ENCODE measurements around the gene HELZ2.

DNA sequence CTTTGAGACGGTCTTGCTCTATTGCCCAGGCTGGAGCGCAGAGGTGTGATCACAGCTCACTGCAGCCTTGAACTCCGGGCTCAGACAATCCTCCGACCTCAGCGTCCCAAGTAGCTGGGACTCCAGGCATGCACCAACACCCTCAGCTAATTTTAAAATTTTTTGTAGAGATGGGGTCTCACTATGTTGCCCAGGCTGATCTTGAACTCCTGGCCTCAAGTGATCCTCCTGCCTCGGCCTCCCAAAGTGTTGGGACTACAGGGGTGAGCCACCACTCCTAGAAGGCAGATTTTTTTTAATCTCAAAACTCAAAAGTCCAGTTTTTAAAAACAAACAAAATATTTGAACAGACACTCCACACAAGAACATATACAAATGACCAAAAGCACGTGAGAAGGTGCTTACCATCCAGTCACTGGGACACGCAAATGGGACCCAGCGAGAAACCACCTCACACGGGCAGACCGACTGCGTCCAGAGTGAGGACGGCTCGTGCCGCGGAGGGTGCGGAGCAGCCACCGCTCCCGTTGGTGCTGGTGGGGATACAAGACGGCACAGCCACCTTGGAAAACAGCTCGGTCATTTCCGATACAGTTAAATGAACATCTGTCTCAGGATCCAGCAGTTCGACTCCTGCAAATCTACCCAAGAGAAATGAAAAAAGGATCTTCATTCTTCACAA is 8.5 kb upstream of the HELZ2 start:
- TF ChIP-seq NR2C2 (CRISPR knock-in tag; IDR thresholded peaks at IDR 0.05) (no peak), FOXJ3 (CRISPR knock-in tag; IDR thresholded peaks at IDR 0.05; ENCODE audit: borderline replicate concordance) (no peak), ETV6 (CRISPR knock-in tag; IDR thresholded peaks at IDR 0.05) (no peak), ZNF416 (CRISPR knock-in tag; IDR thresholded peaks at IDR 0.05) (no peak), RELA (CRISPR knock-in tag; IDR thresholded peaks at IDR 0.05; ENCODE audit: borderline replicate concordance) (no peak), ZNF121 (CRISPR knock-in tag; IDR thresholded peaks at IDR 0.05) (no peak), NFE2L1 (CRISPR knock-in tag; IDR thresholded peaks at IDR 0.05) (no peak), TEAD4 (CRISPR knock-in tag; IDR thresholded peaks at IDR 0.05) (no peak), FOXK1 (CRISPR knock-in tag; IDR thresholded peaks at IDR 0.05) (no peak), NFYB (CRISPR knock-in tag; conservative IDR thresholded peaks at IDR 0.05; ENCODE audit: low read depth) (no peak)
- TF ChIP-seq, protein P1, sequence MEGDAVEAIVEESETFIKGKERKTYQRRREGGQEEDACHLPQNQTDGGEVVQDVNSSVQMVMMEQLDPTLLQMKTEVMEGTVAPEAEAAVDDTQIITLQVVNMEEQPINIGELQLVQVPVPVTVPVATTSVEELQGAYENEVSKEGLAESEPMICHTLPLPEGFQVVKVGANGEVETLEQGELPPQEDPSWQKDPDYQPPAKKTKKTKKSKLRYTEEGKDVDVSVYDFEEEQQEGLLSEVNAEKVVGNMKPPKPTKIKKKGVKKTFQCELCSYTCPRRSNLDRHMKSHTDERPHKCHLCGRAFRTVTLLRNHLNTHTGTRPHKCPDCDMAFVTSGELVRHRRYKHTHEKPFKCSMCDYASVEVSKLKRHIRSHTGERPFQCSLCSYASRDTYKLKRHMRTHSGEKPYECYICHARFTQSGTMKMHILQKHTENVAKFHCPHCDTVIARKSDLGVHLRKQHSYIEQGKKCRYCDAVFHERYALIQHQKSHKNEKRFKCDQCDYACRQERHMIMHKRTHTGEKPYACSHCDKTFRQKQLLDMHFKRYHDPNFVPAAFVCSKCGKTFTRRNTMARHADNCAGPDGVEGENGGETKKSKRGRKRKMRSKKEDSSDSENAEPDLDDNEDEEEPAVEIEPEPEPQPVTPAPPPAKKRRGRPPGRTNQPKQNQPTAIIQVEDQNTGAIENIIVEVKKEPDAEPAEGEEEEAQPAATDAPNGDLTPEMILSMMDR (IDR thresholded peaks at IDR 0.05): no peak
- TF ChIP-seq, protein P2, sequence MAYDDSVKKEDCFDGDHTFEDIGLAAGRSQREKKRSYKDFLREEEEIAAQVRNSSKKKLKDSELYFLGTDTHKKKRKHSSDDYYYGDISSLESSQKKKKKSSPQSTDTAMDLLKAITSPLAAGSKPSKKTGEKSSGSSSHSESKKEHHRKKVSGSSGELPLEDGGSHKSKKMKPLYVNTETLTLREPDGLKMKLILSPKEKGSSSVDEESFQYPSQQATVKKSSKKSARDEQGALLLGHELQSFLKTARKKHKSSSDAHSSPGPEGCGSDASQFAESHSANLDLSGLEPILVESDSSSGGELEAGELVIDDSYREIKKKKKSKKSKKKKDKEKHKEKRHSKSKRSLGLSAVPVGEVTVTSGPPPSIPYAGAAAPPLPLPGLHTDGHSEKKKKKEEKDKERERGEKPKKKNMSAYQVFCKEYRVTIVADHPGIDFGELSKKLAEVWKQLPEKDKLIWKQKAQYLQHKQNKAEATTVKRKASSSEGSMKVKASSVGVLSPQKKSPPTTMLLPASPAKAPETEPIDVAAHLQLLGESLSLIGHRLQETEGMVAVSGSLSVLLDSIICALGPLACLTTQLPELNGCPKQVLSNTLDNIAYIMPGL (CRISPR knock-in tag; IDR thresholded peaks at IDR 0.05): no peak
- TF ChIP-seq, protein P3, sequence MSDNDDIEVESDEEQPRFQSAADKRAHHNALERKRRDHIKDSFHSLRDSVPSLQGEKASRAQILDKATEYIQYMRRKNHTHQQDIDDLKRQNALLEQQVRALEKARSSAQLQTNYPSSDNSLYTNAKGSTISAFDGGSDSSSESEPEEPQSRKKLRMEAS (CRISPR knock-in tag; IDR thresholded peaks at IDR 0.05): no peak
- TF ChIP-seq, protein P4, sequence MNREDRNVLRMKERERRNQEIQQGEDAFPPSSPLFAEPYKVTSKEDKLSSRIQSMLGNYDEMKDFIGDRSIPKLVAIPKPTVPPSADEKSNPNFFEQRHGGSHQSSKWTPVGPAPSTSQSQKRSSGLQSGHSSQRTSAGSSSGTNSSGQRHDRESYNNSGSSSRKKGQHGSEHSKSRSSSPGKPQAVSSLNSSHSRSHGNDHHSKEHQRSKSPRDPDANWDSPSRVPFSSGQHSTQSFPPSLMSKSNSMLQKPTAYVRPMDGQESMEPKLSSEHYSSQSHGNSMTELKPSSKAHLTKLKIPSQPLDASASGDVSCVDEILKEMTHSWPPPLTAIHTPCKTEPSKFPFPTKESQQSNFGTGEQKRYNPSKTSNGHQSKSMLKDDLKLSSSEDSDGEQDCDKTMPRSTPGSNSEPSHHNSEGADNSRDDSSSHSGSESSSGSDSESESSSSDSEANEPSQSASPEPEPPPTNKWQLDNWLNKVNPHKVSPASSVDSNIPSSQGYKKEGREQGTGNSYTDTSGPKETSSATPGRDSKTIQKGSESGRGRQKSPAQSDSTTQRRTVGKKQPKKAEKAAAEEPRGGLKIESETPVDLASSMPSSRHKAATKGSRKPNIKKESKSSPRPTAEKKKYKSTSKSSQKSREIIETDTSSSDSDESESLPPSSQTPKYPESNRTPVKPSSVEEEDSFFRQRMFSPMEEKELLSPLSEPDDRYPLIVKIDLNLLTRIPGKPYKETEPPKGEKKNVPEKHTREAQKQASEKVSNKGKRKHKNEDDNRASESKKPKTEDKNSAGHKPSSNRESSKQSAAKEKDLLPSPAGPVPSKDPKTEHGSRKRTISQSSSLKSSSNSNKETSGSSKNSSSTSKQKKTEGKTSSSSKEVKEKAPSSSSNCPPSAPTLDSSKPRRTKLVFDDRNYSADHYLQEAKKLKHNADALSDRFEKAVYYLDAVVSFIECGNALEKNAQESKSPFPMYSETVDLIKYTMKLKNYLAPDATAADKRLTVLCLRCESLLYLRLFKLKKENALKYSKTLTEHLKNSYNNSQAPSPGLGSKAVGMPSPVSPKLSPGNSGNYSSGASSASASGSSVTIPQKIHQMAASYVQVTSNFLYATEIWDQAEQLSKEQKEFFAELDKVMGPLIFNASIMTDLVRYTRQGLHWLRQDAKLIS (CRISPR knock-in tag; IDR thresholded peaks at IDR 0.05; ENCODE audit: borderline replicate concordance): no peak
